Brain microvascular endothelial cell (primary cell): ENCODE measurements around the gene TEX55.
"Not testable (repeated sequence)": the region's sequence is repeated elsewhere in the genome, so short reads cannot be mapped to it uniquely, and the experiment has no call there.

Experiments used
- DNase-seq: peaks from one replicate; pipeline ENCODE4 v3.0.0-alpha.2; 2020
- H3K27ac ChIP-seq: fragments of 250-450 bp; sonication (Bioruptor Pico); 2 replicates; pipeline ENCODE4 v1.5.1; 2020; ENCODE audit warnings: mild to moderate bottlenecking, moderate library complexity
- H3K27me3 ChIP-seq: fragments of 250-450 bp; sonication (Bioruptor Pico); replicated peaks from 2 replicates; pipeline ENCODE4 v1.5.1; 2020; ENCODE audit warnings: mild to moderate bottlenecking
- H3K36me3 ChIP-seq: fragments of 250-450 bp; sonication (Bioruptor Pico); replicated peaks from 2 replicates; pipeline ENCODE4 v1.5.1; 2020; ENCODE audit warnings: mild to moderate bottlenecking
- H3K4me3 ChIP-seq: 2 replicates; pipeline ENCODE4 v1.5.1; 2011; ENCODE audit warnings: low read depth, mild to moderate bottlenecking, control low read depth, low read length, moderate library complexity
- CTCF ChIP-seq: IDR thresholded peaks from 2 replicates; pipeline ENCODE4 v1.5.1; 2011; ENCODE audit warnings: low read depth, mild to moderate bottlenecking, moderate library complexity, low read length, control low read depth, inconsistent platforms; ENCODE audit errors: missing control alignments
- in situ Hi-C: cut with HindIII; loops from 2 replicates; pipeline ENCODE4 v1.10.0; 2017; ENCODE audit warnings: low sequenced_read_pairs, low pct_ligation_motif_present

Gene TEX55

GRCh38 chr3:119145500-119146167 is at the start of gene TEX55:
Gene TEX55 (plus strand): TSS chr3:119146165. CDS start chr3:119146190, 25 bp downstream.
- H3K4me3 ChIP-seq = no peak within 1 kb of the TSS
- no peaks in the 10 kb centered on the region for H3K36me3 ChIP-seq
- no peaks in the 10 kb centered on the region for H3K27me3 ChIP-seq
- H3K27ac ChIP-seq = no peak within 1 kb of the TSS
- peak; percentile 82 for TF ChIP-seq CTCF
- in situ Hi-C loops = no loop called here
- peak; percentile 32 for DNase-seq

GRCh38 chr3:119098003-119098402 is 48.0 kb upstream of the TEX55 start:
- Histone ChIP-seq H3K27me3 (no peaks in the 10 kb centered on the region), H3K27ac (no peak overlapping the region), H3K36me3 (no peaks in the 10 kb centered on the region), H3K4me3 (no peak overlapping the region)
- no peak for DNase-seq
- in situ Hi-C loops = no loop called here
- no peak for TF ChIP-seq CTCF

GRCh38 chr3:119098619-119099222 is 47.2 kb upstream of the TEX55 start:
- Histone ChIP-seq H3K36me3 (no peaks in the 10 kb centered on the region), H3K4me3 (no peak overlapping the region), H3K27ac (no peak overlapping the region), H3K27me3 (no peaks in the 10 kb centered on the region)
- peak; percentile 68 for TF ChIP-seq CTCF
- in situ Hi-C loops = no loop called here
- DNase-seq = peak; percentile 44

- TF ChIP-seq CTCF = no peak
Observed at GRCh38 chr3:119099785-119100184, 46.2 kb upstream of the TEX55 start.

GRCh38 chr3:119104031-119104430 is 41.9 kb upstream of the TEX55 start:
- DNase-seq = no peak
- TF ChIP-seq CTCF = no peak
- in situ Hi-C loops = no loop called here
- no peaks in the 10 kb centered on the region for H3K27me3 ChIP-seq
- H3K36me3 ChIP-seq = no peaks in the 10 kb centered on the region
- no peak overlapping the region for H3K4me3 ChIP-seq
- H3K27ac ChIP-seq = no peak overlapping the region

More at GRCh38 chr3:119099785-119100184, 46.2 kb upstream of the TEX55 start:
- Histone ChIP-seq H3K27ac (no peak overlapping the region), H3K4me3 (no peak overlapping the region), H3K27me3 (no peaks in the 10 kb centered on the region), H3K36me3 (no peaks in the 10 kb centered on the region)
- DNase-seq = no peak
- in situ Hi-C loops = no loop called here

- H3K27ac ChIP-seq, DNase-seq, H3K36me3 ChIP-seq, in situ Hi-C loops, H3K27me3 ChIP-seq, H3K4me3 ChIP-seq: not testable (repeated sequence)
Observed at GRCh38 chr3:119118330-119118729, 27.6 kb upstream of the TEX55 start.
